Measurements from ENCODE around the gene PARG. TPM values are rescaled to one million over a fixed set of nuclear protein-coding genes. Genes with fewer than 3 reads are reported as not detected.
A peak's percentile ranks its signal among the peaks of the same experiment; 100 is the strongest.

Gene PARG
- total RNA-seq, 1 experiment from 2014 or later, result 69.7 TPM

- peak; percentile 43 to 45 for TF ChIP-seq CTCF (IDR thresholded peaks at IDR 0.05; ENCODE audit: insufficient read depth in 1 of 2, low read depth in 1 of 2, low read length in 1 of 2, severe bottlenecking in 1 of 2, unreplicated experiment in 1 of 2)
- H3K4me3 Mint-ChIP-seq (ENCODE audit: unreplicated experiment), result no peak overlapping the region
- H3K27me3 Mint-ChIP-seq (ENCODE audit: insufficient read depth, unreplicated experiment), result peaks cover 6% of the 10 kb centered on the region
- DNase-seq, result peak; percentile 62 to 63
- H3K36me3 Mint-ChIP-seq (ENCODE audit: insufficient read depth, unreplicated experiment), result no peaks in the 10 kb centered on the region
- CTCF ChIA-PET, result no interaction called here
- BruUV-seq (replicated peaks), result no TSS peak
- H3K27me3 ChIP-seq (replicated peaks; ENCODE audit: control insufficient read depth, insufficient read depth, low read length), result no peaks in the 10 kb centered on the region
- no peaks in the 10 kb centered on the region for H3K4me1 Mint-ChIP-seq (ENCODE audit: low read depth, unreplicated experiment)
- no peak overlapping the region for H3K27ac Mint-ChIP-seq (ENCODE audit: unreplicated experiment)
- H3K9me3 Mint-ChIP-seq (ENCODE audit: unreplicated experiment), result no peaks in the 10 kb centered on the region
- H3K4me3 ChIP-seq (ENCODE audit: low read depth, low read length), result no peak overlapping the region
- no peaks in the 10 kb centered on the region for H3K36me3 ChIP-seq (ENCODE audit: control insufficient read depth, insufficient read depth, low read length)
- H3K9me3 ChIP-seq, result no peaks in the 10 kb centered on the region
- POLR2A ChIA-PET, result no interaction called here
- no peaks in the 10 kb centered on the region for H3K4me1 ChIP-seq
- intact Hi-C loops (cut with micrococcal nuclease; ENCODE audit: unreplicated experiment), result loop anchor here (1.0 kb wide), 1 partner anchor 189 kb away; no protein-coding TSS in a partner anchor
These were observed 158.2 kb downstream of the PARG start for GRCh38 chr10:49783645-49784044.

- CTCF ChIA-PET, result no interaction called here
- no peaks in the 10 kb centered on the region for H3K27me3 ChIP-seq (replicated peaks; ENCODE audit: control insufficient read depth, insufficient read depth, low read length)
- no peak for DNase-seq
- H3K4me3 Mint-ChIP-seq (ENCODE audit: unreplicated experiment), result no peak overlapping the region
- no peak for TF ChIP-seq CTCF (IDR thresholded peaks at IDR 0.05; ENCODE audit: insufficient read depth in 1 of 2, low read depth in 1 of 2, low read length in 1 of 2, severe bottlenecking in 1 of 2, unreplicated experiment in 1 of 2)
- POLR2A ChIA-PET, result no interaction called here
- intact Hi-C loops (cut with micrococcal nuclease; ENCODE audit: unreplicated experiment), result no loop called here
- H3K36me3 Mint-ChIP-seq (ENCODE audit: insufficient read depth, unreplicated experiment), result no peaks in the 10 kb centered on the region
- no TSS peak for BruUV-seq (replicated peaks)
- H3K4me1 ChIP-seq, result no peaks in the 10 kb centered on the region
- H3K9me3 ChIP-seq, result no peaks in the 10 kb centered on the region
- no peaks in the 10 kb centered on the region for H3K9me3 Mint-ChIP-seq (ENCODE audit: unreplicated experiment)
- no peak overlapping the region for H3K4me3 ChIP-seq (ENCODE audit: low read depth, low read length)
- H3K4me1 Mint-ChIP-seq (ENCODE audit: low read depth, unreplicated experiment), result no peaks in the 10 kb centered on the region
- H3K27ac Mint-ChIP-seq (ENCODE audit: unreplicated experiment), result no peak overlapping the region
- peaks cover 6% of the 10 kb centered on the region for H3K27me3 Mint-ChIP-seq (ENCODE audit: insufficient read depth, unreplicated experiment)
- H3K36me3 ChIP-seq (ENCODE audit: control insufficient read depth, insufficient read depth, low read length), result no peaks in the 10 kb centered on the region
These were observed 160.6 kb downstream of the PARG start for GRCh38 chr10:49781247-49781646.

DNA sequence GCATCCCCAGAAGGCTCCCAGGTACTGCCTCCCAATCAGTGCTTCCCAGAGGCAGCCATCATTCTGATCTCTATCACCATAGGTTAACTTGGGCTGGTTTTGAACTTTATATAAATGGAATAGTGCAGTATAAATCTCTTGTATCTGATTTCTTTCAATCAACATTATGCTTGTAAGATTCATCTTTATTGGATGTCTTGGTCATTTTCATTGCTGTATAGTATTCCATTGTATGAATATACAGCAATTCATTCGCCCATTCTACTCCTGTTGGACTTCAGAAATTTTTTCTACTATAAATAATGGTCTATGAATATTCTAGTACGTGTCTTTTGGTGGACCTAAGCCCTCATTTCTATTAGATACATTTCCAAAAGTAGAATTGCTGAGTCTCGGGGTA is 163.6 kb downstream of the PARG start:
- peaks cover 6% of the 10 kb centered on the region for H3K27me3 Mint-ChIP-seq (ENCODE audit: insufficient read depth, unreplicated experiment)
- Histone ChIP-seq H3K4me3 (ENCODE audit: low read depth, low read length) (no peak overlapping the region), H3K9me3 (no peaks in the 10 kb centered on the region), H3K36me3 (ENCODE audit: control insufficient read depth, insufficient read depth, low read length) (no peaks in the 10 kb centered on the region), H3K27me3 (replicated peaks; ENCODE audit: control insufficient read depth, insufficient read depth, low read length) (no peaks in the 10 kb centered on the region), H3K4me1 (no peaks in the 10 kb centered on the region)
- ChIA-PET POLR2A (no interaction called here), CTCF (no interaction called here)
- H3K36me3 Mint-ChIP-seq (ENCODE audit: insufficient read depth, unreplicated experiment), result no peaks in the 10 kb centered on the region
- DNase-seq, result no peak
- no peak overlapping the region for H3K4me3 Mint-ChIP-seq (ENCODE audit: unreplicated experiment)
- no peak for TF ChIP-seq CTCF (IDR thresholded peaks at IDR 0.05; ENCODE audit: insufficient read depth in 1 of 2, low read depth in 1 of 2, low read length in 1 of 2, severe bottlenecking in 1 of 2, unreplicated experiment in 1 of 2)
- BruUV-seq (replicated peaks), result no TSS peak
- no peaks in the 10 kb centered on the region for H3K9me3 Mint-ChIP-seq (ENCODE audit: unreplicated experiment)
- H3K27ac Mint-ChIP-seq (ENCODE audit: unreplicated experiment), result no peak overlapping the region
- no peaks in the 10 kb centered on the region for H3K4me1 Mint-ChIP-seq (ENCODE audit: low read depth, unreplicated experiment)
- intact Hi-C loops (cut with micrococcal nuclease; ENCODE audit: unreplicated experiment), result no loop called here

All from Caco-2 (cell line).